HG03378 (cell line): ENCODE data around the gene FOSL2.
A peak's percentile ranks its signal among the peaks of the same experiment; 100 is the strongest.

Experiments
- ATAC-seq: cut with Tn5 transposase; IDR thresholded peaks from one replicate; pipeline ENCODE4 v1.9.1; 2021; ENCODE audit warnings: mild to moderate bottlenecking, moderate library complexity; ENCODE audit not compliant: unreplicated experiment

Gene FOSL2

GRCh38 chr2:28392297-28393113 is at the start of gene FOSL2:
Gene FOSL2, plus strand, starts transcription at chr2:28392858. Its CDS starts 863 bp downstream, at chr2:28393721.
- peak; percentile 83 for ATAC-seq

DNA sequence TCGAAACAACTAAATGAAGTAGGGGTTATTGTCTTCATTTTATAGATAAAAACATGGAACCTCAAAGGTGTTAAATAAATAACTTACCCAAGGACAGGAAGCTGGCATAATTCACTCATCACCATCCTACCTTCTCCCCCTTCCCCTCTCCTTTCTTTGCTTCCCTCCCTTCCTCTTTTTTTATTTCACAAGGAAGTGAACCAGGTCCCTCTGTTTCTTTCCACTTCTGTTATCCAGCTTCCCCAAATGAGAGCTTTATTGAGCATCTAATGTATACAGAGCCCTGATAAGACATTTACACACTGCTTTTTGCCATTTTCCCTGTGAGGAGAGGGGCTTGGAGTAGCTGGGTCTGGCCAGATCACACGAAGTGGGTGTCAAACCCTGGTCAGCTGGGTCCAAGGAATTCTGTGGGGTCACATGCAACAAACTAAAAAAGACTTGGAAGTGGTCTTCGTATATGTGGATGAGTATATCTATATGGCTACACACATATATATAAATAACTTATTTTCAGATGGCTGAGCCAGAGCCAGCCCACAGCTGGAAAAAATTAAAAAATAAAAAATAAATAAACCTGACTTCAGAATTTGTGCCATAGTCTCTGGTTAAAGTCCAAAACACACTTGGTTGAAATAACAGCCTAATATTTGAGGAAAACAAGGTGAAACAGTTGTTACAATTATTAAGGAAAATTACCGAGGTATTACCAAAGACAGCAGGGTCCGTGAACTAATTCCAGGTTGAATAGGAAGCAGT is 49.3 kb upstream of the FOSL2 start:
- ATAC-seq: no peak

GRCh38 chr2:28343971-28344715 is 48.5 kb upstream of the FOSL2 start:
- no peak for ATAC-seq

DNA sequence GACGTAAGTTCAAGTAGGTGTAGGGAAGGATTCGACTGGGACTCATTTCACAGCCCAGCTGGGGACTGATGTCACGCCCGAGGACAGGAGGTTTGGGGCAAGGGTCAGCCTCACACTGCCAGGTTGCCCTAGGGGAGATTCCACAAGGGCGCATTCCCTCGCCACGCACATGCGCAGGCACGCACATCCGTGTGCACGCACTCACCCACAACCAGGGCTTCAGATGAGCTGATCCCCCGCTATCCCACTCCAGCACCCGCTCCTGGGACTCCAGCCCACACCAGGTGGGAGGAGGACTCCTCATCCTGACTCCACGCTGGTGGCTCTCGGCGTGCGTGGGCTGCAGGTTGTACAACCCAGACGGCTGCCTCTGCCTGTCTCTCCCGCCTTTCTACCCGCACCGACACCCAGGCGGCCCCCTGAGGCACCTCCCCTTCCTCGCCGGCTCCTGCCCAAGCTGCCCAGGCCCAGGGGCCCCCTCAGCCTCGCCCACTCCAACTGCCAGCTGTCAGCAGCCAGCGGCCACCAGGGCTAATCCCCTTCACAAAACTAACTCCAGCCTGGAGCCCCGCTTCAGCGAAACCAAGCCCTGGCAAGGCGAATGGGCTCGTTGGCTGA is 47.8 kb upstream of the FOSL2 start:
- ATAC-seq: no peak

GRCh38 chr2:28345619-28346018 is 47.0 kb upstream of the FOSL2 start:
- no peak for ATAC-seq

GRCh38 chr2:28346587-28346986 is 46.1 kb upstream of the FOSL2 start:
- no peak for ATAC-seq

GRCh38 chr2:28347193-28347592 is 45.5 kb upstream of the FOSL2 start:
- ATAC-seq: no peak

DNA sequence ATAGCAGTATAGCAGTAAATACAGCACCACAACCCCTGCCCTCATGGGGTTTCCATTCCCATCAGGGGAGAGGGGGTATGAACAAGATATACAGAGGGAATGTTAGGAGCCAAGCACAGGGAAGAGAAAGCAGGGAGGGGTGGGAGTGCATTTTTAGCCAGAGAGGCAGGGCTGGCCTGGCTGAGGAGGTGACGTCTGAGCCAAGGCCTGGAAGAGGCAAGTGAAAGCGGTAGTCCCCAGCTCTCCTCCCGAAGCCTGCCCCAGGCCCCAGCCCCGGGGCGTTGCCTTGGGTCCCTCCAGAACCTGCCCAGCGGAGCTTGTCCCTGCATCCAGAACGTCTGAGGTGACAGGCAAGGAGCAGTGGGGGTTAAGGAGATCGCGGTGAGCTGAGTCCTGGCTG is 45.1 kb upstream of the FOSL2 start:
- no peak for ATAC-seq

- ATAC-seq: no peak
Measured at GRCh38 chr2:28348149-28348567, 44.5 kb upstream of the FOSL2 start.

DNA sequence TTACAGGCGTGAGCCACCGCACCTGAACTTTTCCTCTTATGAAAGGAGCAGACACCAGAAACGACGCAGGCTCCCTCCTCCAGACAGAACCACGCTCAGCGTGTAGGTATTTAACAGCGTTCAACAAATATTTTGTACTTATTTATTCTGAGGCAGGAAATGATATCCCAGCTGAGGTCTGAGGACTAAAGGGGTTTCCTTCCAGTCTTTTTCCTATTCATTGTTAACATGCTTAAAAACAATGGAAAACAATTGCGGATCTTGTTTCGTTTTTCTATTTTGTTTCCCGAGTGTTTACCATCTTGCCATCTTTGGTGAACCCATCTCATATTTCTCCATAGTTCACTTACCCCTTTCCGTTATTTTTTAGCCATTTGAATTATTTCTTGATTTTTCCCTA is 43.7 kb upstream of the FOSL2 start:
- no peak for ATAC-seq

DNA sequence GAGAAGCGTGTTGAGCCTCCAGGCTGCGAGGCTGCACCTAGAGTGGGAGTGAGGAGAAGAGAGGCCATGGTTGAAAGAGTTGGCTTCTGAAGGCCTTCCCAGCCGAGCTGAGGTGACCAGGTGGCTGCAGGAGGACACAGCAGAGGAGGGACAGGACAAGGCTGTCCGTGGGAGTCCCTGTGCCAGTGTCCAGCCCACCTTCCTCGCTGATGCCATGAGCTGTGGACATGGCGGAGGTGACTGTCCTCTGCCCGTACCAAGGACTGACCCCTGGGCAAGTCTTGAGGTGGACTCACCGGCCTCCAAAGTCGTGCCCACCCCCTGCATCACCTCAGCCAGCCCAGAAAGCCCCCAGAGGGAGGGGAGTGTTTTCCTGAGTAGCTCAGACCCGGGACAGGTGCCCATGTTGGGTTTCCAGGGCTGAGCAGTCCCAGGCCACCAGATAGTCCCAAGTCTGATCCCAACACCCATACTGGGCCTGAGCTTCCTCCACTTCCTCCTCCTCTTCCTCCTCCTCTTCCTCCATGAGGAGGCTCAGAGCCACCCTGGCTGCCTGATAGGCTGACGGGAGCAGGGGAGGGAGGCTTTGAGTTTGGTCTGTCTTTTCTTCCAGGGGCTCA is 43.0 kb upstream of the FOSL2 start:
- ATAC-seq: no peak

DNA sequence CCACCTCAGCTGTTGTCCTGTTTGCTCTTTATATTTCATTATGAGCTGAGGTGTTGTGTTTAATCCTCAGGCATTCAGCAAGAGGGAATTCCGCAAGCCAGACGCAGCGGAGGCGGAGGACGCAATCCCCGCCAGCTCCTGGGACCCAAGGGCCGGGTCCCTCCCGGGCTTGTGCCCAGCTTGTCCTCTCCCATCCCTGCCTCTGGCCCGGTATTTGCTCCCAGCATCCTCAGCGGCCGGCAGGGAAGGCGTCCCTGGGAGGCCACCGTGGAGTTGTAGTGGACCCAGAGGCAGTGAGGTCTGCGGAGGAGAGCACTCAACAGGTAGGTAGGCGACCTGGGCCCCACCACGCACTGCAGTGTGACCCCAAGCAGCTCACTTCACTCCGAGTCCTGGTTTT is 42.5 kb upstream of the FOSL2 start:
- ATAC-seq: no peak

DNA sequence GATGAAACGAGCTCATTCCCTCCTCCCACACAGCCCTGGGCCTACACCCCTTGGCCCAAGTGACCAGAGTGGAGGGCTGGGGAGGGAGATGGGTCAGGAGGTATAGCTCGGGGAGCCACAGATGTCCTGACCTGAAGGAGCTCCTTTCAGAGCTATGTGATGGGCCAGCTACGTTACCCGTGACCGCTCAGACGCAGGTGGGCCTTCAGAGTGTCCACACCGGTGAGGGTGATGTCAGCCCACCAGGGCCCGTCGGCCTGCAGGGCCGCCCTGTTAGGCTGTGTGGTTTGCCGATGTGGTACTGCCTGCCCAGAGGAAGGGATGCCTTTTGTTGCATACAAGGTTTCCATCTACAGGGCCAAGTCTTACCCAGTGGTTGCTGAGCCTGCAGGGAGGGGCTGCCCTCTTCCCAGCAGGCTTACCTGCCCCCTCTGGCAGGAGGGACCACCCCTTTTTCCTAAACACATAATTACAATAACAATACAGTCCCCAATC is 41.8 kb upstream of the FOSL2 start:
- ATAC-seq: no peak

DNA sequence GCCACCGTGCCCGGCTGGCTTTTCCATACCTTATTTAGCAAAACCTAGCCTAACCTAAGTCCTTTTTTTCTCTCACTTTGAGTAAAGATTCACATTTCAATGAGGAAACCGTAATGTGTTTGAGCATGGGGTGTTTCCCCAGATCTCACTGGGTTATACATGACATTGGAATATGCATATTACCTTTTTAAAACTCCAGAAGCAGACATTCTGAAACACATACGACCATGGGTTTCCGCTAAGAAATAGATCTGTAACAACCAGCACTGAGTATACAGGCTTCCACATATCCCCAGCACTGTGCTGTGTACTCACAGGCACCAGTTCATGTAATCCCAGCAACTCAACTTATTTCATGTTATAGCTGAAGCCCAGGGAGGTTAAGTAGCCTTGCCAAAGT is 41.0 kb upstream of the FOSL2 start:
- no peak for ATAC-seq

DNA sequence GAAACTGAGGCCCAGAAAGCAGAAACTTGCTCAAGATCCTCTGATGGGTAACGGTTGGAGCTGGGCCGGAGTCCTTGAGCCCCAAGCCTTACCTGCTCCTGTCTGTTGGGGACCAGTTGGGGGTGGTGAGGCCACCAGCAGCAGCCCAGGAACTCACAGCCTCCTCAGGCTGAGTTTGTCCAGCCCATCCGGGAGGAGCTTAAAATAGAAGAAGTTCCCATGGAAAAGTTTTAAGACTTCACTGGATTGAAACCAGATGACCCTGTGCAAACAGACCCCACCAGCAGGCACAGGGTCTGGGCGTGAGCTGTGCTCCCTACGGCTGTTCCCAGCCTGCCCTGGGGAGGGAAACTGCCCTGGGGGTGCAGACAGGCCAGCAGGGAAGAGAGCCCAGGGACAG is 40.6 kb upstream of the FOSL2 start:
- no peak for ATAC-seq

DNA sequence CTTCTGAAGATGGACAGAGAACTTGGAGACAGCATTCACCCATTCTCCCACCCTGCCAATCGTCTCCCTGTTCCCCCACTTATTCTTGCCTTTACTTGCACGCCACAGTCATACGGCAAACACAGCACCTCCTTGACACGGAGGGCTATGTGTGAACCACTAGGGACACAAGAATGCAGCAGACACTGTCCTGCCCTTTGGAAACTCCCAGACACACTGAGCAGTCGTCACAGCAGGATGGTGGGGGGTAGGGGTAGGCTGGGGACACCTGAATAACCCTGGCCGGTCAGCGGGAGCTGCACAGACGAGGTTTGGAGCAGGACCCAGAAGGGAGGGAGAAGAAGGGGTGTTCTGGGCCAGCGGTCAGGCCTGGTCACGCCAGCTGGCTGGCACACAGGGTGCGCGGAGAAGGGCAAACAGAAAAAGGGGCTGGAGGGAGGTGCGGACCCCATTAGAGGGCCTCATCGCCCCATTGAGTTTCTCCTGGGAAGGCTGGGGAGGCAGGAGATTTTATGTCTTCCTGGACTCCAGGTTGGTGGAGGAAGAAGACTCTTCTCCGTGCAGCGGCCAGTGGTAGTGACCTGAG is 40.0 kb upstream of the FOSL2 start:
- no peak for ATAC-seq

DNA sequence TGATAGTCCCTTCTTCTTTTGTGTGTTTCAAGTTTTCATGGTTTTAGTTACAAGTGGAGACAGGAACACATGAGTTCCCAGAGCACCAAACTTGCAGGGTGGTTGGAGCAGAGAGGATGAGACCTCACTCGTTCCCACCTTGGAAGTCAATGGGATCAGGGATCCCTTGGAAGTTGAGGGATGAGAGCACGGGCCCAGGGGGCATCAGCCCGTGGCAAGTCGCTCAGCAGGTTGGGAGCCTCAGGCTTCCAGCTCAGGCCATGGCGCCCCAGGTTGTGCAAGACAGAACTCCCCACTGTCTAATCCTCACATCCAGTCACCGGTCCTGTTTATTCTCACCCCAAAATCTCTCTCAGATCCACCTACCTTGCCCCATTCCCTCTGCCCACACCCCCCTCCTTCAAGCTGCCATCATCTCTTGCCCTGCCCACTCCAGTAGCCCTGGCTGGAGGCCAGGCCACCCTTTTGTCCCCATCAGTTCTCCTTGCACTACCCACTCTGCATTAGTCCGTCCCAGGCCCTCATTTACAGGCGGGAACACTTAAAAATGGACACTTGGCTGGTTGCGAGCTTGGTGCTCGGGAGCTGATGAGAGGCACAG is 37.6 kb upstream of the FOSL2 start:
- no peak for ATAC-seq

DNA sequence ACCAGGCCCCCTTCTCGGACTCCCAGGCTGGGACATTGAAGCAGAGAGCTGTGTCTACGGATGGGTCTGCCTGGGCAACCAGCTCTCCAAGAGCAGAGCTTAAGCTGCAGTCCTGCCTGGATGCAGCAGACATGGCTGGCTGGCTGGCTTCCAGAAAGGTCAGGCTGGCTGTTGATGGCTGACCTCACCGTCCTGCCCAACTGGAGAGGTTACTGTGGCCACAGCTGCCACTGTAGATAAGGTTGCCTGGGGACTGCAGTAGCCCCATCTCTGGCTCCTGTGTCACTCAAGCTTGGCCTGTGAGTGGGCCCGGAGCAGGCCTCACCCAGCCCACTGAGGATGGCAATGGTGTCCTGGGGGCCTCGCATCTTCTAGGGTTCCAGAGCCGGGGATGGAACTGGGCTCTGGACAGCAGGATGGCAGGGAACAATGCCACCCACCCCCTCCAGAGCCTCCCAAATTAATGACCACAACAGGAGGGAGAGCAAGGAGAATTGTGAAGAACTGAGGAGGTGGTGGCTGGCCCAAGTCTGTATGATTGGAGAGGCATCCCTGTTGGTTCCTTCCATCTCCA is 37.0 kb upstream of the FOSL2 start:
- ATAC-seq: no peak
